ENCODE data around the gene PTPRK.
A peak's percentile ranks its signal among the peaks of the same experiment; 100 is the strongest.

Gene PTPRK

GRCh38 chr6:128071212-128071611, 449.2 kb downstream of the PTPRK start:
- Mint-ChIP-seq H3K4me1 (peaks cover 8% of the 10 kb centered on the region), H3K27ac (no peak overlapping the region), H3K9me3 (no peaks in the 10 kb centered on the region), H3K4me3 (no peak overlapping the region), H3K27me3 (no peaks in the 10 kb centered on the region)
- DNase-seq (no peak), ATAC-seq (no peak)

- DNase-seq (no peak), ATAC-seq (no peak)
- H3K9me3 Mint-ChIP-seq: no peaks in the 10 kb centered on the region
- H3K4me1 Mint-ChIP-seq: peaks cover 8% of the 10 kb centered on the region
- no peak overlapping the region for H3K4me3 Mint-ChIP-seq
- no peaks in the 10 kb centered on the region for H3K27me3 Mint-ChIP-seq
- H3K27ac Mint-ChIP-seq: no peak overlapping the region
Observed at GRCh38 chr6:128070406-128070805, 450.0 kb downstream of the PTPRK start.

DNA sequence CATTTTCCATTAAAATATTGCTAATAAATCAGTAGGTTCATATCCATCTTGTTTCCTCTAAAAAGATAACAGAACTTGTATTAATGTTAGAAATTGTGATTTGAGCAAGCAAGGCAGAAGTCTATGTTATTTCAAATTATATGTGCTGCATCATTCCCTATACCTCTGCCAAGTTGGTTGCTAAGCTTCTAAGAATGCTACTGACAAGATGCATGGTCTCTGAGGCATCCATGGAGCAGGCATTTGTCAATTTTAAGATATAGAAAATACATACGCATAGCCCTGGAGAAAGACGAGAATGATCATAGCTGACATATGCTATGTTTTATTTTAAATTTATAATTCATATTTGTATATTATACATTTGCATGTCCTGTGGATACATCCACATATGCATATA, 451.2 kb downstream of the PTPRK start:
- Mint-ChIP-seq H3K27me3 (no peaks in the 10 kb centered on the region), H3K9me3 (no peaks in the 10 kb centered on the region), H3K4me1 (peaks cover 12% of the 10 kb centered on the region), H3K27ac (no peak overlapping the region), H3K4me3 (no peak overlapping the region)
- ATAC-seq (no peak), DNase-seq (no peak)

- Mint-ChIP-seq H3K27ac (no peak overlapping the region), H3K4me1 (peaks cover 12% of the 10 kb centered on the region), H3K27me3 (no peaks in the 10 kb centered on the region), H3K4me3 (no peak overlapping the region), H3K9me3 (no peaks in the 10 kb centered on the region)
- ATAC-seq (no peak), DNase-seq (no peak)
Observed at GRCh38 chr6:128068119-128068479, 452.3 kb downstream of the PTPRK start.

DNA sequence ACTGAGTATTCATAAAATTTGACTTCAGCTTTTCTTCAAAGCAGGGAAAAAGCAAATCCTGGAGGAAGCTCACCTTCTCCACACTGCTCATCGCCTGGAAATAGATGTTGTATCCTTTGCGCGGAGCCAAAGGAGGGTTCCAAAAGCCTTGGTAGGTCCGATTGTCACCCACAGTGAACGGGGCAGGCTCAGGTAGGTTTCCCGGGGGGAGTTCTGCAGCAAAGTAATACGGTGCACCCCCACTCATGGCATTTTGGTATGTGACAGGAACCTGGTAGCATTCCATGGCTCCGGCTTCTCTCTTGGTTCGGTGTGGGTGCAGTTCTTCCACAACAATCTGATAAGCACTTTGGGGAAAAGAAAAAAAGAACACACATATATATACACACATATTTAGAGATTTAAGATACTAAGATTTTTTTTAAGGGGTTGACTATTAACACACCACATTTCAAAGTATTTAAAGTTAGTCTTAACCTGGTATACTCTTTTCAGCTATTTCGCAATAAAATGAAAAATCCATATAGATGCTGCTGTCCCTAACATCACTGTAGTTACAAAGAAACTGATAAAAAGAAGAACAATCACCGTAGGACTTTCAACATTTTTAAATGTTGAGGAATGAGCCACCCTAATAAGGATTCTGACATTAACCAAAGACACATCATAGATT, 452.8 kb downstream of the PTPRK start:
- Mint-ChIP-seq H3K4me1 (peaks cover 12% of the 10 kb centered on the region), H3K27ac (no peak overlapping the region), H3K27me3 (no peaks in the 10 kb centered on the region), H3K9me3 (no peaks in the 10 kb centered on the region), H3K4me3 (no peak overlapping the region)
- DNase-seq (no peak), ATAC-seq (no peak)

DNA sequence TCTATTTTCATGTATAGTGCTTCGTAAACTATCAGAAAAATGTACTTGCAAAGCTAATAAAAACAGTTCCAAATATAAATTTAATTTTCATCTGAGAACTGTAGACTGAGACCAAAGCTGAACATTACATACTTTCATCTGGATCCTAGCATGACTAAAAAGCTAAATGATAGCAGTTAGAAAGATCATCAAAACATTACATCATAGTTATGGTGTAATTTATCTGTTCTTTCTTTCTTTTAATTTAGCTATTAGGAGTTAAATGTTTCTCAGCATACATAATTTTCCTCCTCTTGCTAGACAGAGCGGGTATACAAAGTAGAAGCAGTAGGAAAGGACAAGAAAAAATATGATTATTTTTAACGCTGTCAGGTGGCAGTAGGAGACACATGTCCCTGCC, 455.3 kb downstream of the PTPRK start:
- Mint-ChIP-seq H3K9me3 (no peaks in the 10 kb centered on the region), H3K27ac (no peak overlapping the region), H3K4me1 (peaks cover 4% of the 10 kb centered on the region), H3K27me3 (no peaks in the 10 kb centered on the region), H3K4me3 (no peak overlapping the region)
- ATAC-seq (no peak), DNase-seq (no peak)

- Mint-ChIP-seq H3K27me3 (no peaks in the 10 kb centered on the region), H3K4me1 (peaks cover 4% of the 10 kb centered on the region), H3K27ac (peak overlapping the region; percentile 13 to 53), H3K4me3 (peak overlapping the region in 1 of 2 donors; percentile 9), H3K9me3 (no peaks in the 10 kb centered on the region)
- DNase-seq (no peak), ATAC-seq (no peak)
Observed at GRCh38 chr6:128064540-128064895, 455.9 kb downstream of the PTPRK start.

- peak overlapping the region in 1 of 2 donors; percentile 13 for H3K27ac Mint-ChIP-seq
- no peak for ATAC-seq
- no peaks in the 10 kb centered on the region for H3K9me3 Mint-ChIP-seq
- peaks cover 4% of the 10 kb centered on the region for H3K4me1 Mint-ChIP-seq
- peak overlapping the region in 1 of 2 donors; percentile 9 for H3K4me3 Mint-ChIP-seq
- no peaks in the 10 kb centered on the region for H3K27me3 Mint-ChIP-seq
- no peak for DNase-seq
Observed at GRCh38 chr6:128063850-128064539, 456.4 kb downstream of the PTPRK start.

GRCh38 chr6:128062882-128063603, 457.4 kb downstream of the PTPRK start:
- Mint-ChIP-seq H3K27ac (no peak overlapping the region), H3K4me1 (peaks cover 4% of the 10 kb centered on the region), H3K9me3 (no peaks in the 10 kb centered on the region), H3K4me3 (no peak overlapping the region), H3K27me3 (no peaks in the 10 kb centered on the region)
- no peak for DNase-seq
- ATAC-seq: no peak

- Mint-ChIP-seq H3K4me3 (no peak overlapping the region), H3K27me3 (no peaks in the 10 kb centered on the region), H3K4me1 (peaks cover 8% of the 10 kb centered on the region), H3K9me3 (no peaks in the 10 kb centered on the region), H3K27ac (no peak overlapping the region)
- ATAC-seq: no peak
- no peak for DNase-seq
Observed at GRCh38 chr6:128057946-128058345, 462.5 kb downstream of the PTPRK start.

DNA sequence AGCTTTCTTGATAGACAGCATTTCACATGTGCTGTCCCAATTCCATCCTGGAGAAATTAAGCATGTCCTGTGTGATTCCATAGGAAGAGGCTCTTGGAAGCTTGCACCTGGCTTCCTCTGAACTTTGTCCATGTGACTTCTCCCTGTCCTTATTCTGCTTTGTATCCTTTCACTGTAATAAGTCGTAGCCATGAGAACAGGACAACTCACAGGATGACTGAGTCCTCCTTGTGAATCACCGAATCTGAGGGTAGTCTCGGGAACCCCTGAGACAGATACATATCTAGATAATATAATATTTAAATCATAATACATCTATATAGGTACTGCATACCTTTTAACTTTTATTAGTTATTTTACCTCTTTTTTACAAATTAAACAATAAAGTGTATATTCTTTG, 462.9 kb downstream of the PTPRK start:
- Mint-ChIP-seq H3K4me1 (peaks cover 8% of the 10 kb centered on the region), H3K27ac (no peak overlapping the region), H3K9me3 (no peaks in the 10 kb centered on the region), H3K4me3 (no peak overlapping the region), H3K27me3 (no peaks in the 10 kb centered on the region)
- ATAC-seq: no peak
- no peak for DNase-seq

GRCh38 chr6:128053109-128053508, 467.3 kb downstream of the PTPRK start:
- no peak for DNase-seq
- ATAC-seq: no peak
- no peak overlapping the region for H3K4me3 Mint-ChIP-seq
- H3K4me1 Mint-ChIP-seq: peaks cover 8% of the 10 kb centered on the region
- H3K9me3 Mint-ChIP-seq: no peaks in the 10 kb centered on the region
- peak overlapping the region in 1 of 2 donors; percentile 14 for H3K27ac Mint-ChIP-seq
- no peaks in the 10 kb centered on the region for H3K27me3 Mint-ChIP-seq

DNA sequence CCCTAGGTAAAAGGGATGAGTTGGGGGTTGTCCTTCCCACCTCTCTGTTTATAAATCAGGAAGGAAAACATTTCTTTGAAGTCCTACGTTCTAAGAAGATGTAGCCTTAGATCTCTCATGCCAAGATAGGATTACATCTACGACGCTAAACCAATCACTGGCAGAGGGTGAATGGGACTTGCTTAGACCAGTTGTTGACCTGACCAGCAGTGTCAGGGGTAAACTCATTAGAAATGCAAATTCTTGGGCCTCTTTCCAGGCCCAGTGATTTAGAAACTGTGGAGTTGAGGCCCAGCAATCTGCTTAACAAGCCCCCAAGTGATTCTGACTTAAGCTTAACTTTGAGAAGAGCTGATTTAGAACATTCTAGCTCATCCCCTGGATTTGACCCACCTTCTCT, 472.4 kb downstream of the PTPRK start:
- no peak for ATAC-seq
- DNase-seq: no peak
- Mint-ChIP-seq H3K9me3 (peaks cover 0 to 6% of the 10 kb centered on the region in 2 donors), H3K4me1 (peaks cover 7% of the 10 kb centered on the region), H3K4me3 (no peak overlapping the region), H3K27me3 (no peaks in the 10 kb centered on the region), H3K27ac (no peak overlapping the region)

DNA sequence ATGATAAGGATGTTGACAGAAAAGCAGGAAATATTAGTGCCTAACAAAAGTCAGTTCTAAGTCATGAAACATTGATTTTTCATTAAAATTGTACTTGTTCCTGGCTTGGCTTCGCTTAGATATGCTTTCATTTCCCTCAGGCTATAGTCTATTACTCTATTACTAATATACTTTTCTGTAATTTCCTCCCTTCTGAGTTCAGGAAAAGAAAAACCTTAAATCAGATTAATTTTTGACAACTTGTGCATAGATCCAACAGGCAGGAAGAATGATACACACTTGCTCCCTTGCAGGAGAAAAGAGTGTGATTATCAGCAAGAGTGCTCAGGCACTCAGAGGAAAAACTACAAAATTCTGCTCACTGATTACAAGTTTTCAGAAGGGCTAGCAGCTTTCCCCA, 474.4 kb downstream of the PTPRK start:
- H3K4me3 Mint-ChIP-seq: no peak overlapping the region
- ATAC-seq (no peak), DNase-seq (no peak)
- H3K4me1 Mint-ChIP-seq: peaks cover 7% of the 10 kb centered on the region
- no peak overlapping the region for H3K27ac Mint-ChIP-seq
- no peaks in the 10 kb centered on the region for H3K27me3 Mint-ChIP-seq
- peaks cover 4 to 6% of the 10 kb centered on the region in 2 donors for H3K9me3 Mint-ChIP-seq

DNA sequence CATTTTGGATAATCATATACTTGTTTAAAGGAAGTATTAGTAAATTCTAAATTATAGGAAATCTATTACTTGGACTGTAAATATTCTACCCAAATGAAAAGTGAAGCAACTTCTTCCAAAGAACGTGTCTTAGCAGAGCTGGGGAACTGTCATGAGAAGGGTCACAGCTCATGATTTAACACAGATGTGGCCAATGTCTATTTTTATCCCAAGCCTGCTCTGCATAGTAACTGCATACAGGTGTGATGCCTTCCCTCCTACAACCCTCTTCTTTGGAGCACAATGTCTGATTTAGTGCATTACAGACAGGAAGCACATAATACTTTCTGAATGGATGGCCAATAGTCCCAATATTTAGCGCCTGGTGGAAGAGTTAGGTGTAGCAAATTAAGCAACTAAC, 480.9 kb downstream of the PTPRK start:
- no peaks in the 10 kb centered on the region for H3K27me3 Mint-ChIP-seq
- no peak overlapping the region for H3K27ac Mint-ChIP-seq
- DNase-seq (no peak), ATAC-seq (no peak)
- peaks cover 26% of the 10 kb centered on the region for H3K4me1 Mint-ChIP-seq
- no peak overlapping the region for H3K4me3 Mint-ChIP-seq
- H3K9me3 Mint-ChIP-seq: peaks cover 6 to 9% of the 10 kb centered on the region in 2 donors

DNA sequence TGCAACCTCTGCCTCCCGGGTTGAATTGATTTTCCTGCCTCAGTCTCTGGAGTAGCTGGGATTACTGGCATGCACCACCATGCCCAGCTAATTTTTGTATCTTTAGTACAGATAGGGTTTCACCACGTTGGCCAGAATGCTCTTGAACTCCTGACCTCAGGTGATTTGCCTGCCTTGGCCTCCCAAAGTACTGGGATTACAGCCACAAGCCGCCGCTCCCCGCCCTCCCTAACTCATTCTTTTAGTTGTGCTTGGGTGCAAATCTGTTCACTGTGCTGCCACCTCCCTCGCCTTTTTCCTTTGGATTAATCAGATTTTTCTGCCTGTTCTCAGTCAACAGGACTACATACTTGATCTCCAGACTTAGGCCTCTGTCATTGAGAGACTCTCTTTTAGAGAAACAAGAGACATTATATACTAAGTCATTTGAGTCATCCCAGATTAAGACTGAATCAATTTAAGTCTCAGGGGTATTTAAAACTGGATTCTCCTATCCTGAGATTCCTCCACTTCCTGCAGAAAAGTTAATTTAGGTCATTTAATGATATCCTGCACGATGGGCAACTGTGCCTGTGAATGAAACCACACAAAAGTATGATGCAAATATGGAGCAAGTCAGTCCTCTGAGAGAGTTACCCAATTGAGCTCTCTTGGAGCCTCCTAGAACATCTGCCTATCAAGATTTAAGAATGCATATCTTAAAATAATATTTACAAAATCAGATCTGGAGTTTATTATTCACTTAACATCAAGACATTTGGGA, 483.4 kb downstream of the PTPRK start:
- peaks cover 0 to 5% of the 10 kb centered on the region in 2 donors for H3K9me3 Mint-ChIP-seq
- peaks cover 38% of the 10 kb centered on the region for H3K4me1 Mint-ChIP-seq
- no peaks in the 10 kb centered on the region for H3K27me3 Mint-ChIP-seq
- H3K27ac Mint-ChIP-seq: peak overlapping the region in 1 of 2 donors; percentile 49
- ATAC-seq (peak; percentile 49), DNase-seq (no peak)
- H3K4me3 Mint-ChIP-seq: no peak overlapping the region
